K562 (cell line): Measurements from ENCODE around the gene KDM5D.

Source experiments
- EZH2 ChIP-seq: IDR thresholded peaks from 2 replicates; pipeline ENCODE4 v1.6.1; 2012; ENCODE audit warnings: low read depth, mild to moderate bottlenecking, inconsistent platforms, low read length, borderline replicate concordance
- SMARCB1 ChIP-seq: IDR thresholded peaks from 2 replicates; pipeline ENCODE4 v1.6.1; 2011; ENCODE audit warnings: improper control_type of control experiment, low read depth; ENCODE audit not compliant: insufficient read length
- UBTF ChIP-seq, 2 experiments: IDR thresholded peaks; 2 replicates each; pipeline ENCODE4 v1.6.1; 2012; ENCODE audit warnings: improper control_type of control experiment in 2 of 2, low read depth in 2 of 2, low read length in 2 of 2, borderline replicate concordance in 1 of 2
- TF ChIP-seq, protein P1 (sequence below), 3 experiments: IDR thresholded peaks in 2 of 3; conservative IDR thresholded peaks in 1 of 3; 2 replicates each; pipeline ENCODE4 v1.5.1; 2011 to 2012; ENCODE audit warnings: low read length in 3 of 3, mild to moderate bottlenecking in 3 of 3, control low read depth in 2 of 3, improper control_type of control experiment in 1 of 3, inconsistent platforms in 1 of 3, low read depth in 1 of 3, mixed read lengths in 1 of 3, moderate library complexity in 1 of 3; ENCODE audit not compliant: insufficient read depth in 2 of 3

DNA sequence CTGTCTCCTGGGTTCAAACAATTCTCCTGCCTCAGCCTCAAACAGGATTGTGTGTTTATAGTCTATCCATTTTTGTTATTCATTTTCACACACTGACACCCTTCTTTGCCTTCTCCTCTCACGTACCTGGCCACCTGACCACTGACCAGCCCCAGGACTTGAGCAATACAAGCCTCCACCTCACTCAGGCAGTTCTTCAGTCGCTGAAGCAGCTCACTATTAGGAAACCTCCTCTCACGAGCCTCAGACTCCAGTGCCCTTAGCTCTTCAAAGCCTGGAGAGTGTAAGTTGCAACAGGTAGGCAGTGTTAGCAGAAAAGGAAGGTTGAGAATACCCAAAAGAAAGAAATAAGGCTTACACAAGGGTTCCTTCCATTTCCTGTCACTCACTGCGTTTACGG is 29.3 kb downstream of the KDM5D start:
- TF ChIP-seq SMARCB1 (no peak), EZH2 (no peak), UBTF (IDR thresholded peaks at IDR 0.05; ENCODE audit: borderline replicate concordance in 1 of 2, low read depth in 2 of 2, low read length in 2 of 2) (no peak)
- TF ChIP-seq, protein P1, sequence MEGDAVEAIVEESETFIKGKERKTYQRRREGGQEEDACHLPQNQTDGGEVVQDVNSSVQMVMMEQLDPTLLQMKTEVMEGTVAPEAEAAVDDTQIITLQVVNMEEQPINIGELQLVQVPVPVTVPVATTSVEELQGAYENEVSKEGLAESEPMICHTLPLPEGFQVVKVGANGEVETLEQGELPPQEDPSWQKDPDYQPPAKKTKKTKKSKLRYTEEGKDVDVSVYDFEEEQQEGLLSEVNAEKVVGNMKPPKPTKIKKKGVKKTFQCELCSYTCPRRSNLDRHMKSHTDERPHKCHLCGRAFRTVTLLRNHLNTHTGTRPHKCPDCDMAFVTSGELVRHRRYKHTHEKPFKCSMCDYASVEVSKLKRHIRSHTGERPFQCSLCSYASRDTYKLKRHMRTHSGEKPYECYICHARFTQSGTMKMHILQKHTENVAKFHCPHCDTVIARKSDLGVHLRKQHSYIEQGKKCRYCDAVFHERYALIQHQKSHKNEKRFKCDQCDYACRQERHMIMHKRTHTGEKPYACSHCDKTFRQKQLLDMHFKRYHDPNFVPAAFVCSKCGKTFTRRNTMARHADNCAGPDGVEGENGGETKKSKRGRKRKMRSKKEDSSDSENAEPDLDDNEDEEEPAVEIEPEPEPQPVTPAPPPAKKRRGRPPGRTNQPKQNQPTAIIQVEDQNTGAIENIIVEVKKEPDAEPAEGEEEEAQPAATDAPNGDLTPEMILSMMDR (IDR thresholded peaks at IDR 0.05 in 2 of 3, conservative IDR thresholded peaks at IDR 0.05 in 1 of 3; ENCODE audit: insufficient read depth in 2 of 3, low read depth in 1 of 3, low read length in 3 of 3) = no peak
